Activated T-helper 1 cell treated with anti-CD3 and anti-CD28 coated beads, Interleukin-12 subunit alpha, Interleukin-12 subunit beta, Interleukin-2, Interleukin-4 antibody, amounts not matched to agents 30 ng/mL and 10 ng/mL and 1 ng/mL, durations not matched to agents 14 hours and 24 hours and 36 hours (primary cell): Measurements from ENCODE around the gene SAA4. TPM values are rescaled to one million over a fixed set of nuclear protein-coding genes. Genes with fewer than 3 reads are reported as not detected.
"Not testable (repeated sequence)": the region's sequence is repeated elsewhere in the genome, so short reads cannot be mapped to it uniquely, and the experiment has no call there.

Experiments used
- DNase-seq: peaks from one replicate; pipeline ENCODE4 v3.0.0; 2021; ENCODE audit warnings: low spot score
- H3K27ac Mint-ChIP-seq: one replicate; pipeline ENCODE4 v1.8.0; 2021; ENCODE audit warnings: mild to moderate bottlenecking, mixed read lengths
- H3K27me3 Mint-ChIP-seq: one replicate; pipeline ENCODE4 v1.8.0; 2022; ENCODE audit warnings: mild to moderate bottlenecking, moderate library complexity, mixed read lengths; ENCODE audit not compliant: insufficient read depth
- H3K36me3 Mint-ChIP-seq: one replicate; pipeline ENCODE4 v1.8.0; 2021; ENCODE audit warnings: low read depth, mixed read lengths
- H3K4me1 Mint-ChIP-seq: one replicate; pipeline ENCODE4 v1.8.0; 2021; ENCODE audit warnings: low read depth, mixed read lengths
- H3K4me3 Mint-ChIP-seq: one replicate; pipeline ENCODE4 v1.8.0; 2021; ENCODE audit warnings: mild to moderate bottlenecking, moderate library complexity, mixed read lengths
- H3K9me3 Mint-ChIP-seq: one replicate; pipeline ENCODE4 v1.8.0; 2021; ENCODE audit warnings: mixed read lengths
- intact Hi-C: fragments of 100-400 bp; cut with micrococcal nuclease; formaldehyde crosslinking; loops from one replicate; pipeline ENCODE4 v1.15.1; 2024
- total RNA-seq: library from RNA; stranded (reverse); gene quantifications from 2 replicates; pipeline ENCODE4 v1.2.3, GENCODE V29; 2022

Gene SAA4
- total RNA-seq, 1 donor from 2014 or later: not detected

- H3K36me3 Mint-ChIP-seq, H3K27me3 Mint-ChIP-seq, H3K4me1 Mint-ChIP-seq, H3K27ac Mint-ChIP-seq, H3K9me3 Mint-ChIP-seq, DNase-seq, intact Hi-C loops, H3K4me3 Mint-ChIP-seq: not testable (repeated sequence)
Measured at GRCh38 chr11:18262681-18263350, 26.2 kb upstream of the SAA4 start.

- Mint-ChIP-seq H3K27me3 (peaks cover 9% of the 10 kb centered on the region), H3K4me3 (no peak overlapping the region), H3K27ac (no peak overlapping the region), H3K4me1 (no peaks in the 10 kb centered on the region), H3K9me3 (no peaks in the 10 kb centered on the region), H3K36me3 (no peaks in the 10 kb centered on the region)
- no peak for DNase-seq
- intact Hi-C loops: no loop called here
Measured at GRCh38 chr11:18261721-18262120, 25.1 kb upstream of the SAA4 start.

GRCh38 chr11:18259259-18259658 is 22.7 kb upstream of the SAA4 start:
- Mint-ChIP-seq H3K27me3 (peaks cover 7% of the 10 kb centered on the region), H3K36me3 (no peaks in the 10 kb centered on the region), H3K9me3 (no peaks in the 10 kb centered on the region), H3K4me1 (no peaks in the 10 kb centered on the region), H3K4me3 (no peak overlapping the region), H3K27ac (no peak overlapping the region)
- intact Hi-C loops: no loop called here
- no peak for DNase-seq

GRCh38 chr11:18254781-18255361 is 18.3 kb upstream of the SAA4 start:
- no peak for DNase-seq
- H3K9me3 Mint-ChIP-seq: no peaks in the 10 kb centered on the region
- H3K4me1 Mint-ChIP-seq: no peaks in the 10 kb centered on the region
- peaks cover 9% of the 10 kb centered on the region for H3K27me3 Mint-ChIP-seq
- intact Hi-C loops: no loop called here
- no peak overlapping the region for H3K4me3 Mint-ChIP-seq
- H3K27ac Mint-ChIP-seq: no peak overlapping the region
- H3K36me3 Mint-ChIP-seq: no peaks in the 10 kb centered on the region

DNA sequence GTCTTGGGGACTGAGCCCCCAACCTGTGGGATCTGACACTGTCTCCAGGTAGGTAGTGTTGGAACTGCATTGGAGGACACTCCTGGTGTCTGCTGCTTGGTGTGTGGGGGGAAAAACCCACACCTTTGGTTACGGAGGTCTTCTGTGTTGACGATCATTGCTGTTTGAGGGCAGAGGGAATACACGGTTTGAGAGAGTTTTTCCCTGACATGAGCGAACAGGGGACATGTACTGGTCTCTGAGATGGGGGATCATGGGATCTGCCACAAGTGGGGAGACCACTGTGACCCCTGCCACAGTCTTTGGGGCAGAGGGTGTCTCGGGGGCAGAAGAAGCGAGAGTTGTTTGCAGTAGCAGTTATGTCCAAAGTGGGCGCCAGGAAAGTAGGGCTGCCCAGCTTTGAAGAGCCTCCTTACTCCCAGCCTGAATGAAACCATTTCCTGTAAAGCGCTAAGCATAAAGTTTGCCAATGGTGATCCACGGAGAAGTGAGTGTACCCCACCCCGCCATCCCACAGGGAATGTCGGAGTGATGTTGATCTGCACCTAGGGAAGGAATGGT is 17.3 kb upstream of the SAA4 start:
- no peaks in the 10 kb centered on the region for H3K4me1 Mint-ChIP-seq
- peaks cover 9% of the 10 kb centered on the region for H3K27me3 Mint-ChIP-seq
- no peak overlapping the region for H3K4me3 Mint-ChIP-seq
- no peak for DNase-seq
- intact Hi-C loops: no loop called here
- no peak overlapping the region for H3K27ac Mint-ChIP-seq
- H3K36me3 Mint-ChIP-seq: no peaks in the 10 kb centered on the region
- no peaks in the 10 kb centered on the region for H3K9me3 Mint-ChIP-seq

GRCh38 chr11:18253233-18253632 is 16.6 kb upstream of the SAA4 start:
- intact Hi-C loops: no loop called here
- Mint-ChIP-seq H3K27ac (no peak overlapping the region), H3K36me3 (no peaks in the 10 kb centered on the region), H3K9me3 (no peaks in the 10 kb centered on the region), H3K27me3 (peaks cover 13% of the 10 kb centered on the region), H3K4me3 (no peak overlapping the region), H3K4me1 (peaks cover 4% of the 10 kb centered on the region)
- DNase-seq: no peak

DNA sequence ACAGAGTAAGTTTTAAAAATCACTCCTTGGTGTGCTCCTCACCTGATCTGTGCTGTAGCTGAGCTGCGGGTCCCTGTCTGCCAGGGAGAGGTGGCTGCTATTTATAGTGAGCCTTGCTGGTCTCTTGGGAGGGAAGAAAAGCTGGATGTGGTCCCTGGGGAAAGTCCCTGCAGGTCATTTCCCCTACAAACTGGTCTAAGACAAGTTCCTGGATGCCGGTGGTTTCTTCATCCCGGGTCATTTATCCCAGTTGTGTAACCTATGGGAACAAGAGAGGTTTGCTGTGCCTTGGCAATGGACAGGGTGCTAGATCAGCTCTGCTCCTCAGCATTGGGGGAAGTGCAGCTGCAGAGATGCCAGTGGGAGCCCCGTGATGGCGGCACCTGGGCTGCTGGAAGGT is 12.0 kb upstream of the SAA4 start, which contains the start of gene SAA2:
Gene SAA2, minus strand, starts transcription at position 108 of the 400 bp plus-strand sequence. CDS start 657 bp downstream, outside the sequence.
- intact Hi-C loops: loop anchor here (10.0 kb wide), 2 partner anchors 234 to 386 kb away; partner anchors contain the start of genes SERGEF and SPTY2D1
- no peak within 1 kb of the TSS for H3K4me3 Mint-ChIP-seq
- no peaks in the 10 kb centered on the region for H3K9me3 Mint-ChIP-seq
- H3K4me1 Mint-ChIP-seq: peaks cover 38% of the 10 kb centered on the region
- no peak within 1 kb of the TSS for H3K27ac Mint-ChIP-seq
- H3K36me3 Mint-ChIP-seq: no peaks in the 10 kb centered on the region
- DNase-seq: no peak
- peaks cover 11% of the 10 kb centered on the region for H3K27me3 Mint-ChIP-seq

GRCh38 chr11:18247191-18247581 is 10.6 kb upstream of the SAA4 start:
- H3K27me3 Mint-ChIP-seq: peaks cover 11% of the 10 kb centered on the region
- H3K4me1 Mint-ChIP-seq: peaks cover 39% of the 10 kb centered on the region
- H3K36me3 Mint-ChIP-seq, DNase-seq, H3K9me3 Mint-ChIP-seq: not testable (repeated sequence)
- intact Hi-C loops: loop anchor here (10.0 kb wide), 2 partner anchors 232 to 388 kb away; partner anchors contain the start of genes SERGEF and SPTY2D1
- peak overlapping the region; percentile 66 for H3K4me3 Mint-ChIP-seq
- peak overlapping the region; percentile 84 for H3K27ac Mint-ChIP-seq

DNA sequence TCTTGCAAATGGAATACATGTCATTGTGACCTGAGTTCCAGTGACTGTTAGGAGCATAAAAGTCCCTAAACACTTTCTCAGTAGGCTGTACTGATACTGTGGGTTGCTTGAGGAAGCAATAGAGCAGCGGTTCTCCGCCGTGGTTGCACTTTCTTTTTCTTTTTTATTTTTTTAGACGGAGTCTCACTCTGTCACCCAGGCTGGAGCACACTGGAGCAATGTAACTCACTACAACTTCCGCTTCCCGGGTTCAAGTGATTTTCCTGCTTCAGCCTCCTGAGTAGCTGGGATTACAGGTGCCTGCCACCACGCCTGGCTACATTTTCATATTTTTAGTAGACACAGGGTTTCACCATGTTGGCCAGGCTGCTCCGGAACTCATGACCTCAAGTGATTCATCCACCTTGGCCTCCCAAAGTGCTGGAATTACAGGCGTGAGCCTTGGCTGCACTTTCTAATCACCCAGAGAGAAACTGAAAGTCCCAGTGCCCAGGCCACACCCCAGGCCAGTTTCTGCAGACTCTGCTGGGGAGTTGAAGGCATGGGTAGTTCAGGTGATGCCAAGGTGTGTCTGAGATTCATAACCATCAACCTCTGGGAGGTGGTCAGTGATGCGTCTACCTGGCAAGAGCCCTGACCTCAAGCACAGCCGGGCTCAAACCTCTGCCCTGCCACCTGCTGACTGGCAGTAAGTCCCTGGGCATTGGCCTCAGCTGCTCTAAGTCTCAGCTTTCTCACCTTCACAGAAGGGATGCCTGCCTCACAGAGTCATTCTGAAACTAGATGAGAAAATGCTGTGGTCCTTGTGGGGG is 10.0 kb upstream of the SAA4 start:
- not testable (repeated sequence) for H3K9me3 Mint-ChIP-seq, H3K36me3 Mint-ChIP-seq, H3K27me3 Mint-ChIP-seq
- Mint-ChIP-seq H3K27ac (peak overlapping the region; percentile 84), H3K4me3 (peak overlapping the region; percentile 66), H3K4me1 (peaks cover 39% of the 10 kb centered on the region)
- intact Hi-C loops: loop anchor here (10.0 kb wide), 2 partner anchors 232 to 388 kb away; partner anchors contain the start of genes SERGEF and SPTY2D1
- peak; percentile 48 for DNase-seq

DNA sequence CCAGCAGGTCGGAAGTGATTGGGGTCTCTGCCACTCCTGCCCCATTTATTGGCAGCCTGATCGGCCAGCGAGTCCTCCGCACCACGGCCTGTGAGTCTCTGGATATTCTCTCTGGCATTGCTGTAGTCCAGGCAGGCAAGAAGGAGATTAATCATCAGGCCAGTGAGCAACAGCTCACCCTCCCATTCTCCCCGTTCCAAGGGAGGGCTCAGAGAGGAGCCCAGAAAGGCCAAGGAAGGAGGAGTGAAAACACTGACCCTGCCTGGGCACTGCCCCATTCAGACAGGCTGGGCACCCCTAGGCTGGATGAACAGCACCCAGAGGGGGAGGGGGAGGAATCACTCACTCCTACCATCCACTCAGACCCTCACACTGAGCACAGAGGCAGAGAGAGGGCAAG is 8.8 kb upstream of the SAA4 start:
- Mint-ChIP-seq H3K27ac (no peak overlapping the region), H3K27me3 (peaks cover 17% of the 10 kb centered on the region), H3K36me3 (no peaks in the 10 kb centered on the region), H3K4me3 (no peak overlapping the region), H3K4me1 (peaks cover 39% of the 10 kb centered on the region), H3K9me3 (no peaks in the 10 kb centered on the region)
- no peak for DNase-seq
- intact Hi-C loops: loop anchor here (2.0 to 10.0 kb wide), 3 partner anchors 231 to 389 kb away; partner anchors contain the start of genes SERGEF, SPTY2D1 and TSG101

GRCh38 chr11:18243783-18244362 is 7.3 kb upstream of the SAA4 start:
- intact Hi-C loops: loop anchor here (1.0 to 10.0 kb wide), 11 partner anchors 38 to 520 kb away; partner anchors contain the start of genes SERGEF, SPTY2D1 and TSG101
- H3K36me3 Mint-ChIP-seq: no peaks in the 10 kb centered on the region
- no peak overlapping the region for H3K4me3 Mint-ChIP-seq
- H3K27ac Mint-ChIP-seq: peak overlapping the region; percentile 10
- peaks cover 27% of the 10 kb centered on the region for H3K27me3 Mint-ChIP-seq
- DNase-seq: peak; percentile 65
- no peaks in the 10 kb centered on the region for H3K9me3 Mint-ChIP-seq
- H3K4me1 Mint-ChIP-seq: peaks cover 39% of the 10 kb centered on the region

DNA sequence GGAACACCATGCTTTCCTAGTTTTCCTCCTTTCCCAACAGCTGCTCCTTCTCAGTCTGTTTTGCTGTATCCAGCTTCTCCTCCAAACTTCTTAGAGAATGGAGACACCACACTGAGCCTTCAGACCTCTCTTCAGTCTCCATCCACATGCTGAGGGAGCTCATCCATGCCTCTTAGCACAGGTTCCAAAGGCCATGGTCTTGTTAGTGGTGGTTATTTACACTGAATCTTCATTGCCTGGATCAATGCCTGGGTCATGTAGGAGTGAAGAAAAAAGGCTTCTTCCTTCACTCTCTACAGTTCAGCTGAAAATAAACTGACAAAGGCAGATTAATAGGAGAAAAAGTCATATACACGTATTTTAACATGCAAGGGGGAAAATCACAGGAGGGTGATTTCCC is 3.1 kb upstream of the SAA4 start:
- Mint-ChIP-seq H3K36me3 (no peaks in the 10 kb centered on the region), H3K27ac (no peak overlapping the region), H3K4me3 (no peak overlapping the region), H3K27me3 (peaks cover 50% of the 10 kb centered on the region), H3K9me3 (no peaks in the 10 kb centered on the region), H3K4me1 (peaks cover 11% of the 10 kb centered on the region)
- no peak for DNase-seq
- intact Hi-C loops: loop anchor here (5.0 to 10.0 kb wide), 4 partner anchors 43 to 395 kb away; partner anchors contain the start of genes SERGEF and SPTY2D1
